Measurements from ENCODE around the gene LENG9. TPM values are rescaled to one million over a fixed set of nuclear protein-coding genes. Genes with fewer than 3 reads are reported as not detected.
A peak's percentile ranks its signal among the peaks of the same experiment; 100 is the strongest.
"Not testable (repeated sequence)": the region's sequence is repeated elsewhere in the genome, so short reads cannot be mapped to it uniquely, and the experiment has no call there.

The LENG9 gene
- total RNA-seq, 1 donor from 2014 or later, result 6.0 TPM

DNA sequence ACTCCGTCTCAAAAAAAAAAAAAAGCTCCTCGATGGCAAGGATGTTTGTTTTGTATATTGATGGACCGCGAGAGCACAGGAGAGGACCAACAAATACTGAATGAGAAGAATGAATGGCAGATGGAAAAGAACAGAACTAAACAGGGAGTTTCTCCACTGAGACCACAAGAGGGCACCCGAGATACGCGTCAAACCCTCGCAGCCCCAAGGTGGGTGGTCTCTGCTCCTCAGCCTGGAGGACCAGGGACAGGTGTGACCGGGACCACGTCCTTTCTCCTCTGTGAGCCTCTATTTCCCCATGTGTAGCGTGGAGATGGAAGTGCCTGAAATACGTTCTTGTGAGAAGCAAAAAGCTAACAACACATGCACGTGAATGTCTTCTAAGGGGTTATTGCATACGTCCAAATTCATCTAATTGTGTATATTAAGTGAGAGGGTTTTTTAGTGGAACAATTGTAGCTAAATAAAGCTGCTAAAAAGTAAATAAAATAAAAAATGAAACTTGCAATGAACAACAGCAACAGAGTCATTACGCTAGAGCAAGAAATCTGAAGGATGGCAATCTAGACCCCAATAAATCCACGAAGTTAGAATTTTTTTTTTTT, 17.9 kb upstream of the LENG9 start:
- intact Hi-C loops (cut with DNase I), result no loop called here
- peak; percentile 58 for DNase-seq (ENCODE audit: low spot score)
- ATAC-seq, result peak; percentile 61

DNA sequence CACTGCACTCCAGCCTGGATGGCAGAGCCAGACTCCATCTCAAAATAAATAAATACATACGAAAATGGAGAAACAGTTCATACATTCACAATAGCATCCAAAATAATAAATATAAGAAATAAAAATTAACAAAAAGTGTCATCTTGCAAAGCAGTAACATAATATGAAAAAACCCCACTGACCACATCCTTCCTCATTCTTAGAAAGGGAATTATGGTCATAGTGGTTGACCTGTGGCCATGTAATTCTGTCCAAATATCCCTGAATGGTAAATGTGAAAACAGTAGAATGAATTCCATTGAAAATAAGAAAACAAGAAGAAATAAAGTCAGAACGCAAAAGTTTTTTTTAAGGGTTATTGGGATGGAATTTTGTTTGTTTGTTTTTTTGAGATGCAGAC, 16.5 kb upstream of the LENG9 start:
- intact Hi-C loops (cut with DNase I), result no loop called here
- no peak for DNase-seq (ENCODE audit: low spot score)
- ATAC-seq, result no peak

GRCh38 chr19:54478677-54479266, 15.2 kb upstream of the LENG9 start:
- DNase-seq (ENCODE audit: low spot score) (peak; percentile 53), ATAC-seq (peak; percentile 38)
- intact Hi-C loops (cut with DNase I), result no loop called here

DNA sequence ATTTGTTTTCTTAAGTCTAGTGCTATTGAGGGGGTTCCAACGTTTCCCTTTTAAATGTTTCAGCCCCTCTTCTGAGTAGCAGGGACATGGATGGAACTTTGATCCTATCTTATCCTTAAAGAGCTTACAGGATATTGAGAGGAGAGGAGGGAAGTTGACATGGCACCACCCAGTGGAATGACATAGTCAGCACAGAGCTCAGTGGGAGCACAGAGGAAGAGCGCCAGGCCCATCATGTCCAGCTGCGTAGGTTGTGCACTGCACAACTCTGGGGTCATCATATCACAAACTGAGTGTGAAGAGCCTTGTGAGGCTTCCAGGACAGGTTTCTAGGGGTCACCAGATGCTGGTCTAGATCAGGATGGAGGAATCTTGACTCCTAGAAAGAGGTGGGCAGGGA, 14.1 kb upstream of the LENG9 start:
- intact Hi-C loops (cut with DNase I), result no loop called here
- no peak for DNase-seq (ENCODE audit: low spot score)
- ATAC-seq, result no peak

DNA sequence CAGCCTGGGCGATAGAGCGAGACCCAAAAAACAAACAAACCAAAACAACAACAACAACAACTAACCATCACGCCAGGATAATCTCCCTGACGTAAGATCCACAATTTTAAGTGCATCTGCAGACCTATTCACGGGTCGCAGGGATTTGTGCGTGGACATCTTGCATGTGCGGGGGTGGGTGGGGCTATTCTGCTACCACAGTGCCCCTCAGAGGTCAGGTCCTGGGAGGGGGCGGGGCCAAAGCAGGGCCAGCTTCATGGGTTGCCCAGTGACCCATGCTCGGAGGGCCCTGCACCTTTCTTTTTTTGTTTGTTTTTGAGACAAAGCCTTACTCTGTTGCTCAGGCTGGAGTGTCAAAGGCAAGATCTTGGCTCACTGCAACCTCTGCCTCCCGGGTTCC, 12.1 kb upstream of the LENG9 start:
- ATAC-seq (no peak), DNase-seq (ENCODE audit: low spot score) (no peak)
- intact Hi-C loops (cut with DNase I), result no loop called here

DNA sequence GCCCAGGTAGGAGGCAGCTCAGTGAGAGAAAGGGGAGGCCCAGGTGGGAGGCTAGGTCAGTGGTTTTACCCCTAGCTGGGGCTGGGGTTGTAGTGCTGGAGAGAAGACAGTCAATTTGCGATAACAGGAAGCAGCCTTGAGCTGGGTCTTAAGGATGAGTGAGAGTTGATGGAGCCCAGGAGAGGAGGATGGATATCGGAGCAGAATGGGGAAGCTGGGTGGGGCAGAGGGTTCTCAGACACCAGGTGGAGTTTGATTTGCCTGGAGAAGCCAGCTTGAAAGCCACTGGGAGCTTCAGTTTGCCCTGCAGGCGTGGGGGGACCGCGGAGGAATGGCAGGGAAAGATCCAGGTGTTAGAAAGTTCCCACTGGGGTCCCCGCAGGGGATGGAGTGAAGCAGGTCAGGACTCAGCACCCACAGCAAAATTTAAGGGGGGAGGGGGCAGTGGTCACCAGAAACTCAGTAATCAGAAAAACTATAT, 10.4 kb upstream of the LENG9 start:
- DNase-seq (ENCODE audit: low spot score), result peak; percentile 56
- intact Hi-C loops (cut with DNase I), result no loop called here
- peak; percentile 1 for ATAC-seq

GRCh38 chr19:54473071-54473891, 9.7 kb upstream of the LENG9 start, which contains the start of gene CDC42EP5:
TSS of gene CDC42EP5 (minus strand) at chr19:54473296. CDS start at chr19:54465547, 7,749 bp downstream.
- peak; percentile 89 for DNase-seq (ENCODE audit: low spot score)
- intact Hi-C loops (cut with DNase I), result no loop called here
- ATAC-seq, result peak; percentile 97

- DNase-seq (ENCODE audit: low spot score) (peak; percentile 84), ATAC-seq (peak; percentile 72)
- intact Hi-C loops (cut with DNase I), result no loop called here
Measured at GRCh38 chr19:54470991-54471782, 7.6 kb upstream of the LENG9 start.

GRCh38 chr19:54470276-54470887, 6.8 kb upstream of the LENG9 start:
- ATAC-seq (no peak), DNase-seq (ENCODE audit: low spot score) (peak; percentile 41)
- intact Hi-C loops (cut with DNase I), result no loop called here

GRCh38 chr19:54469496-54469934, 5.9 kb upstream of the LENG9 start:
- DNase-seq (ENCODE audit: low spot score), result peak; percentile 69
- no peak for ATAC-seq
- intact Hi-C loops (cut with DNase I), result no loop called here

GRCh38 chr19:54466110-54466480, 2.5 kb upstream of the LENG9 start:
- intact Hi-C loops (cut with DNase I); ATAC-seq: not testable (repeated sequence)
- DNase-seq (ENCODE audit: low spot score), result peak; percentile 56

- ATAC-seq (no peak), DNase-seq (ENCODE audit: low spot score) (peak; percentile 63)
- intact Hi-C loops (cut with DNase I), result no loop called here
Measured at GRCh38 chr19:54465426-54466109, 2.0 kb upstream of the LENG9 start.

DNA sequence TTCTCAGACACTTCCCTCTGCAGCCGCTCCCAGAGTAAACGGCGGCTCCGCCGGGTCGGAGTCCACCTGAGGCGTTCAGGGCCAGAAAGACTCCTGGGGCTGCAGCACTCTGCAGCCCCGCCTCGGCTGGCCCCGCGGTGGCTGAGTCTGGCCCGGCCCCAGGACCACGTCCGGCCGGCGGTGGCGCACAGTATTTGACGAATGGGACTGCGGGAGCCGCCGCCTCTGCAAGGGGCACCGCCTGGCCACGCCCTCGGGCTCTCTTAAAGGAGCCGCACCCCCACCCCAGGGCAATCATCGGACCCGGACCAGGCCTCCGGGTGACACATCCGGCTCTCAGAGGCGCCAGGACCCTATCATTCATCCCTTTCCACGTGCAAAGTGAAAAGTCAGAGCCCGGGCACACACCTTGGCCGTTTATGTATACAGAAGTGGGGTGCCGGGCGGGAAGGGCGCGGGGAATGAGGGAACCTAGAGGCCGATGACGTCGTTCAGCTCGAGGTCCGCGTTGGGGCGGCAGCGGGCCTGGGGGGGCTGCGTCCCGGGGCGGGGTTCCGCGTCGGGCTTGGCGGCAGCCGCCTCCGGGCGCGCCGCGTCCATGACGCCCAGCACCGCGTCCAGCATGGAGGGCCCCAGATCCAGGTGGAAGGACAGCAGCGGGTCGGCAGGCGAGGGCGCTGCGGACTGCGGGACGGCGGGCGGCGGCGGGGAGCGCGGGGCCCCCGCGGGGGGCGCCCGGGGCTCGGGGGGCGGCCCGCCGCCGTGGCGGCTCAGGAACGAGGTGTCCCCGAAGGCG, 1.2 kb upstream of the LENG9 start:
- intact Hi-C loops (cut with DNase I), result loop anchor here (5.0 kb wide), 1 partner anchor 437 kb away; no protein-coding TSS in a partner anchor
- DNase-seq (ENCODE audit: low spot score) (peak; percentile 93), ATAC-seq (peak; percentile 82)

GRCh38 chr19:54464044-54464629, 559 bp upstream of the LENG9 start:
- peak; percentile 70 for ATAC-seq
- DNase-seq (ENCODE audit: low spot score), result peak; percentile 91
- intact Hi-C loops (cut with DNase I), result loop anchor here (5.0 kb wide), 1 partner anchor 438 kb away; no protein-coding TSS in a partner anchor

- peak; percentile 29 for ATAC-seq
- peak; percentile 86 for DNase-seq (ENCODE audit: low spot score)
- intact Hi-C loops (cut with DNase I), result loop anchor here (5.0 kb wide), 1 partner anchor 439 kb away; no protein-coding TSS in a partner anchor
Measured at GRCh38 chr19:54462655-54463530, 685 bp downstream of the LENG9 start.

Measured in sciatic nerve (tissue), 2 donors.